ENCODE results near the gene KRTAP10-6. TPM values are rescaled to one million over a fixed set of nuclear protein-coding genes. Genes with fewer than 3 reads are reported as not detected.

KRTAP10-6 gene
- total and polyA plus RNA-seq, 2 of the 8 experiments (the other 6 are each of a cell fraction or from before 2014, with no cell fraction given): 0.12 TPM; not detected in 1

DNA sequence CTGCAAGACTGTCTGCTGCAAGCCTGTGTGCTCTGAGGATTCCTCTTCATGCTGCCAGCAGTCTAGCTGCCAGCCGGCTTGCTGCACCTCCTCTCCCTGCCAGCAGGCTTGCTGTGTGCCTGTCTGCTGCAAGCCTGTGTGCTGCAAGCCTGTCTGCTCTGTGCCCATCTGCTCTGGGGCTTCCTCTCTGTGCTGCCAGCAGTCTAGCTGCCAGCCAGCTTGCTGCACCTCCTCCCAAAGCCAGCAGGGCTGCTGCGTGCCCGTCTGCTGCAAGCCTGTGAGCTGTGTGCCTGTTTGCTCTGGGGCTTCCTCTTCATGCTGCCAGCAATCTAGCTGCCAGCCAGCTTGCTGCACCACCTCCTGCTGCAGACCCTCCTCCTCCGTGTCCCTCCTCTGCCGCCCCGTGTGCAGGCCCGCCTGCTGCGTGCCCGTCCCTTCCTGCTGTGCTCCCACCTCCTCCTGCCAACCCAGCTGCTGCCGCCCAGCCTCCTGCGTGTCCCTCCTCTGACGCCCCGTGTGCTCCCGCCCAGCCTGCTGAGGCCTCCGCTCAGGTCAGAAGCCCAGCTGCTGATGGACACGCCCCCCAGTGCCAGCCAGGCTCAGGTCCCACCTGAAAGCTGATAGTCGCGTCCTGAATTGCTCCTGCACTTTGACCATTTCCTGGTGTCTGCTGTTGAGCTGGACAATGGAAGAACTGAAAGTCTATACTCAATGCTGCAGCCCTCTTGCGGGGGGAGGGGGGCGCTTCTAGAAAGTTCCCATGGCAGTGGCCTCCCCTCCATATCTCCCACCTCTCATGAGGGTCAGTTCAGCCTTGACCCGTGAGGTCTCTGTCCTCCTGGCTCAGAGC lies 17.6 kb downstream of the KRTAP10-6 start:
- Histone ChIP-seq H2BK5ac (ENCODE audit: low read depth, low read length) (no peak overlapping the region), H4K5ac (ENCODE audit: insufficient read length, low read depth, low read length) (no peak overlapping the region), H3K27ac (ENCODE audit: low read depth, low read length) (no peak overlapping the region), H4K20me1 (replicated peaks in 1 of 2; ENCODE audit: control insufficient read depth in 1 of 2, insufficient read depth in 2 of 2, low read length in 2 of 2) (no peaks in the 10 kb centered on the region), H2BK15ac (ENCODE audit: low read length) (no peak overlapping the region), H3K23me2 (ENCODE audit: low read depth, low read length) (no peaks in the 10 kb centered on the region; the same call in 1 of the 2 replicates), H3K27me3 (replicated peaks in 1 of 4; ENCODE audit: control insufficient read depth in 3 of 4, extremely low read depth in 1 of 4, insufficient read depth in 3 of 4, low read length in 3 of 4) (no peaks in the 10 kb centered on the region; a peak in 1 of 7 replicates), H2AFZ (ENCODE audit: low read length) (no peak overlapping the region), H3K79me2 (ENCODE audit: control insufficient read depth in 1 of 2, insufficient read depth in 2 of 2, low read length in 2 of 2) (no peaks in the 10 kb centered on the region), H3K14ac (ENCODE audit: insufficient read length) (no peak overlapping the region), H3K18ac (ENCODE audit: extremely low read depth, low read length) (no peak overlapping the region), H3K4me2 (ENCODE audit: insufficient read depth in 1 of 2, low read depth in 2 of 2, low read length in 2 of 2) (no peak overlapping the region; a peak in 1 of 4 replicates), H3K9me3 (ENCODE audit: insufficient read depth in 2 of 2, low read depth in 1 of 2, low read length in 1 of 2) (peaks cover 13% of the 10 kb centered on the region in 2 experiments; a peak in 3 of 4 replicates), H3K79me1 (ENCODE audit: low read depth, low read length) (no peaks in the 10 kb centered on the region), H3K56ac (replicated peaks; ENCODE audit: insufficient read length, low read depth, low read length) (no peak overlapping the region), H2BK20ac (ENCODE audit: low read length) (peak overlapping the region; percentile 48; the same call in 1 of the 2 replicates), H3K23ac (ENCODE audit: insufficient read length) (no peak overlapping the region), H2BK120ac (replicated peaks; ENCODE audit: low read depth, low read length) (no peak overlapping the region), H3K4me1 (replicated peaks in 1 of 4; ENCODE audit: control insufficient read depth in 3 of 4, insufficient read depth in 4 of 4, low read length in 3 of 4) (peaks cover 0 to 8% (median 0%) of the 10 kb centered on the region in 4 experiments; a peak in 1 of 7 replicates), H3K4me3 (ENCODE audit: extremely low read depth in 1 of 4, insufficient read depth in 2 of 4, low read depth in 3 of 4, low read length in 4 of 4) (no peak overlapping the region), H3K4ac (replicated peaks; ENCODE audit: insufficient read length, low read depth, low read length) (no peak overlapping the region), H4K8ac (ENCODE audit: extremely low read depth, insufficient read depth, low read length) (no peak overlapping the region), H2AK5ac (ENCODE audit: low read depth, low read length) (no peak overlapping the region), H3K9ac (replicated peaks in 1 of 4; ENCODE audit: extremely low read depth in 1 of 4, low read depth in 3 of 4, low read length in 3 of 4) (no peak overlapping the region), H2BK12ac (ENCODE audit: low read depth, low read length) (0 out of 2 replicates have a peak overlapping the region, but pooled peaks have one; percentile 17), H4K91ac (replicated peaks; ENCODE audit: insufficient read length, low read length) (no peak overlapping the region), H3K36me3 (ENCODE audit: control insufficient read depth in 2 of 4, insufficient read depth in 4 of 4, low read length in 3 of 4) (no peaks in the 10 kb centered on the region)
- ChIA-PET POLR2A (ENCODE audit: partially characterized antibody) (interaction anchor here (0.6 to 0.9 kb wide), 2 partner anchors 14 to 449 kb away, joined by 3 read pairs; no protein-coding TSS in a partner anchor), CTCF (ENCODE audit: partially characterized antibody) (interaction anchor here (0.7 to 1.4 kb wide), 7 partner anchors 9 to 231 kb away, joined by 3 to 6 read pairs (median 4); no protein-coding TSS in a partner anchor)
- FAIRE-seq (no peak), DNase-seq (ENCODE audit: low read depth in 1 of 2, low spot score in 2 of 2) (peak in 1 of 2 experiments; percentile 52)
- TF ChIP-seq, protein P1, sequence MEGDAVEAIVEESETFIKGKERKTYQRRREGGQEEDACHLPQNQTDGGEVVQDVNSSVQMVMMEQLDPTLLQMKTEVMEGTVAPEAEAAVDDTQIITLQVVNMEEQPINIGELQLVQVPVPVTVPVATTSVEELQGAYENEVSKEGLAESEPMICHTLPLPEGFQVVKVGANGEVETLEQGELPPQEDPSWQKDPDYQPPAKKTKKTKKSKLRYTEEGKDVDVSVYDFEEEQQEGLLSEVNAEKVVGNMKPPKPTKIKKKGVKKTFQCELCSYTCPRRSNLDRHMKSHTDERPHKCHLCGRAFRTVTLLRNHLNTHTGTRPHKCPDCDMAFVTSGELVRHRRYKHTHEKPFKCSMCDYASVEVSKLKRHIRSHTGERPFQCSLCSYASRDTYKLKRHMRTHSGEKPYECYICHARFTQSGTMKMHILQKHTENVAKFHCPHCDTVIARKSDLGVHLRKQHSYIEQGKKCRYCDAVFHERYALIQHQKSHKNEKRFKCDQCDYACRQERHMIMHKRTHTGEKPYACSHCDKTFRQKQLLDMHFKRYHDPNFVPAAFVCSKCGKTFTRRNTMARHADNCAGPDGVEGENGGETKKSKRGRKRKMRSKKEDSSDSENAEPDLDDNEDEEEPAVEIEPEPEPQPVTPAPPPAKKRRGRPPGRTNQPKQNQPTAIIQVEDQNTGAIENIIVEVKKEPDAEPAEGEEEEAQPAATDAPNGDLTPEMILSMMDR (IDR thresholded peaks at IDR 0.05; ENCODE audit: control extremely low read depth in 1 of 3, insufficient read depth in 1 of 3, low read depth in 1 of 3, low read length in 3 of 3): peak; percentile 3 to 7 (median 5); a peak in 3 of 4 replicates
- TF ChIP-seq CBX5 (IDR thresholded peaks at IDR 0.05; ENCODE audit: low read depth, low read length): no peak
- TF ChIP-seq KDM1A (IDR thresholded peaks at IDR 0.05; ENCODE audit: borderline replicate concordance, low read length): peak; percentile 53; the same call in 1 of the 2 replicates
- 76% methylated on average over 21 of the region's 21 CpGs; no CpG with 5 or more reads in 1 of the 2 experiments for WGBS, 2 experiments (ENCODE audit: extremely low coverage in 1 of 2, insufficient coverage in 1 of 2, insufficient read length in 1 of 2, insufficient replicate concordance in 2 of 2, low coverage in 1 of 2, low lambda C conversion rate in 2 of 2, missing lambda C conversion rate in 1 of 2)
